Measurements from ENCODE around the gene PLA2R1. TPM values are rescaled to one million over a fixed set of nuclear protein-coding genes. Genes with fewer than 3 reads are reported as not detected.

Gene PLA2R1
- total and polyA plus RNA-seq, 2 of the 4 experiments (the other 2 are of a cell fraction), result 0.43 to 0.54 TPM

DNA sequence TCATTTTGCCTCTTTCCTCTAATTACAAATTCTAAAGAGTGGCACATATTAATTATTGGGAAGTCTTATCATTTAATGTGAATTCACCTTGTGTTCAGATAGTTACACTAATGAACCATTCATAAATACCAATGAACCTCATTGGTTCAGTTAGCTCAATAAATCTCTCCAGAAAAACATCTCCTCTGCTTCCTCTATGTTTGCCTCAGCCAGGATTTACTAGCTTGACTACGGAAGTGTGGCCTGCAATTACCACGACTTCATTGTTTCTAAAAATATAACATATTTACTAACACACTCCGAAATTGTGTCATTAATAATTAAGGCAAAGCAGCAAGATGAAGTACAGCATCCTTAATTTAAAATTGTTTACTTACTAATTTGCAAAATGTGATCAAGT lies 103.3 kb downstream of the PLA2R1 start:
- no peak overlapping the region for H2AFZ ChIP-seq (replicated peaks; ENCODE audit: low read length, poor library complexity)
- intact Hi-C loops (cut with micrococcal nuclease), result no loop called here
- H3K4me1 ChIP-seq (ENCODE audit: control insufficient read depth, insufficient read depth, low read length), result peaks cover 4% of the 10 kb centered on the region
- H3K27me3 ChIP-seq (ENCODE audit: control insufficient read depth, insufficient read depth, low read length), result no peaks in the 10 kb centered on the region; the same call in 1 of the 2 replicates
- in situ Hi-C loops (cut with MboI; ENCODE audit: low sequenced_read_pairs), result loop anchor here (25.0 kb wide), 1 partner anchor 1072 kb away; no protein-coding TSS in a partner anchor
- H2BK15ac ChIP-seq (ENCODE audit: low read depth, low read length), result no peak overlapping the region
- POLR2A ChIA-PET (ENCODE audit: unreplicated experiment), result no interaction called here
- CTCF ChIA-PET, result interaction anchor here (0.9 kb wide), 1 partner anchor 9 kb away, joined by 3 read pairs; no protein-coding TSS in a partner anchor
- no peak overlapping the region for H2BK5ac ChIP-seq (ENCODE audit: low read depth, low read length, poor library complexity, severe bottlenecking)
- DNase-seq, result no peak
- H2BK120ac ChIP-seq (ENCODE audit: low read depth, low read length), result no peak overlapping the region
- no peak overlapping the region for H2AK5ac ChIP-seq (ENCODE audit: low read depth, low read length)
- H3K4ac ChIP-seq (ENCODE audit: low read depth, low read length), result no peak overlapping the region
- no peaks in the 10 kb centered on the region for H3K9me3 ChIP-seq (ENCODE audit: control insufficient read depth, insufficient read depth, low read length)
- TF ChIP-seq MAZ (IDR thresholded peaks at IDR 0.05; ENCODE audit: borderline replicate concordance, low read depth, low read length) (no peak), CEBPB (IDR thresholded peaks at IDR 0.05; ENCODE audit: low read depth, low read length) (no peak), SMC3 (IDR thresholded peaks at IDR 0.05; ENCODE audit: low read depth, low read length) (no peak), MAFK (IDR thresholded peaks at IDR 0.05; ENCODE audit: low read depth, low read length) (no peak), POLR2A (IDR thresholded peaks at IDR 0.05; ENCODE audit: low read depth, low read length) (no peak), MXI1 (IDR thresholded peaks at IDR 0.05; ENCODE audit: borderline replicate concordance, low read depth, low read length) (no peak)
- TF ChIP-seq, protein P1, sequence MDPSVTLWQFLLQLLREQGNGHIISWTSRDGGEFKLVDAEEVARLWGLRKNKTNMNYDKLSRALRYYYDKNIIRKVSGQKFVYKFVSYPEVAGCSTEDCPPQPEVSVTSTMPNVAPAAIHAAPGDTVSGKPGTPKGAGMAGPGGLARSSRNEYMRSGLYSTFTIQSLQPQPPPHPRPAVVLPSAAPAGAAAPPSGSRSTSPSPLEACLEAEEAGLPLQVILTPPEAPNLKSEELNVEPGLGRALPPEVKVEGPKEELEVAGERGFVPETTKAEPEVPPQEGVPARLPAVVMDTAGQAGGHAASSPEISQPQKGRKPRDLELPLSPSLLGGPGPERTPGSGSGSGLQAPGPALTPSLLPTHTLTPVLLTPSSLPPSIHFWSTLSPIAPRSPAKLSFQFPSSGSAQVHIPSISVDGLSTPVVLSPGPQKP (IDR thresholded peaks at IDR 0.05; ENCODE audit: borderline replicate concordance, low read depth, low read length), result no peak
- TF ChIP-seq, protein P2, sequence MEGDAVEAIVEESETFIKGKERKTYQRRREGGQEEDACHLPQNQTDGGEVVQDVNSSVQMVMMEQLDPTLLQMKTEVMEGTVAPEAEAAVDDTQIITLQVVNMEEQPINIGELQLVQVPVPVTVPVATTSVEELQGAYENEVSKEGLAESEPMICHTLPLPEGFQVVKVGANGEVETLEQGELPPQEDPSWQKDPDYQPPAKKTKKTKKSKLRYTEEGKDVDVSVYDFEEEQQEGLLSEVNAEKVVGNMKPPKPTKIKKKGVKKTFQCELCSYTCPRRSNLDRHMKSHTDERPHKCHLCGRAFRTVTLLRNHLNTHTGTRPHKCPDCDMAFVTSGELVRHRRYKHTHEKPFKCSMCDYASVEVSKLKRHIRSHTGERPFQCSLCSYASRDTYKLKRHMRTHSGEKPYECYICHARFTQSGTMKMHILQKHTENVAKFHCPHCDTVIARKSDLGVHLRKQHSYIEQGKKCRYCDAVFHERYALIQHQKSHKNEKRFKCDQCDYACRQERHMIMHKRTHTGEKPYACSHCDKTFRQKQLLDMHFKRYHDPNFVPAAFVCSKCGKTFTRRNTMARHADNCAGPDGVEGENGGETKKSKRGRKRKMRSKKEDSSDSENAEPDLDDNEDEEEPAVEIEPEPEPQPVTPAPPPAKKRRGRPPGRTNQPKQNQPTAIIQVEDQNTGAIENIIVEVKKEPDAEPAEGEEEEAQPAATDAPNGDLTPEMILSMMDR (conservative IDR thresholded peaks at IDR 0.05; ENCODE audit: low read depth, low read length), result no peak
- no peak for ATAC-seq (ENCODE audit: low read depth)
- no peaks in the 10 kb centered on the region for H3K36me3 ChIP-seq (ENCODE audit: control insufficient read depth, insufficient read depth, low read length)
- no peak overlapping the region for H3K18ac ChIP-seq (ENCODE audit: low read depth, low read length)
- H2BK20ac ChIP-seq (ENCODE audit: low read depth, low read length), result no peak overlapping the region
- no peak overlapping the region for H4K91ac ChIP-seq (ENCODE audit: insufficient read depth, low read depth, low read length)
- no TSS peak for BruUV-seq (replicated peaks)
- H2AK9ac ChIP-seq (replicated peaks; ENCODE audit: low read depth, low read length, poor library complexity), result no peak overlapping the region
- H3K9me1 ChIP-seq (ENCODE audit: insufficient read depth, low read length), result no peaks in the 10 kb centered on the region; the same call in 1 of the 2 replicates
- H4K8ac ChIP-seq (ENCODE audit: low read depth in 2 of 2, low read length in 2 of 2), result no peak overlapping the region
- no peak overlapping the region for H4K5ac ChIP-seq (ENCODE audit: low read depth, low read length)
- H3K27ac ChIP-seq (ENCODE audit: insufficient read depth, low read length), result no peak overlapping the region
- H4K20me1 ChIP-seq (ENCODE audit: insufficient read depth, low read length), result no peaks in the 10 kb centered on the region
- H3K9ac ChIP-seq (ENCODE audit: low read depth, low read length), result no peak overlapping the region
- H3K56ac ChIP-seq (ENCODE audit: extremely low read depth, insufficient read depth, low read length), result no peak overlapping the region
- dilution Hi-C loops (cut with HindIII; ENCODE audit: low sequenced_read_pairs, unreplicated experiment), result no loop called here
- H3K4me3 ChIP-seq (ENCODE audit: insufficient read depth, low read depth, low read length), result no peak overlapping the region
- H3K4me2 ChIP-seq (ENCODE audit: low read depth, low read length), result no peak overlapping the region
- no peak overlapping the region for H3K23ac ChIP-seq (ENCODE audit: low read depth, low read length)
- WGBS, 2 experiments (ENCODE audit: extremely low coverage in 2 of 2, insufficient read length in 1 of 2), result no CpG with 5 or more reads among the region's 3 CpGs
- no peak overlapping the region for H3K14ac ChIP-seq (replicated peaks; ENCODE audit: low read depth, low read length)
- H3K79me1 ChIP-seq (ENCODE audit: low read depth in 1 of 2, low read length in 2 of 2), result no peaks in the 10 kb centered on the region
